Measurements from ENCODE around the gene CCDC40. TPM values are rescaled to one million over a fixed set of nuclear protein-coding genes. Genes with fewer than 3 reads are reported as not detected.
A peak's percentile ranks its signal among the peaks of the same experiment; 100 is the strongest.

The CCDC40 gene
- total and polyA plus RNA-seq, 9 of the 15 experiments (the other 6 are each of a cell fraction or from before 2014, with no cell fraction given), result 0.07 to 0.33 TPM; not detected in 7

GRCh38 chr17:80006811-80007752 lies 29.4 kb upstream of the CCDC40 start:
- Histone ChIP-seq H3K27ac (ENCODE audit: extremely low read depth, low read depth, low read length) (no peak overlapping the region), H3K27me3 (ENCODE audit: control insufficient read depth in 2 of 2, insufficient read depth in 2 of 2, low read length in 2 of 2) (peaks cover 35 to 86% of the 10 kb centered on the region in 2 experiments), H2AFZ (ENCODE audit: low read depth, low read length) (no peak overlapping the region), H3K9ac (ENCODE audit: insufficient read depth in 1 of 2, low read depth in 2 of 2, low read length in 2 of 2) (no peak overlapping the region), H3K4me2 (ENCODE audit: insufficient read depth, low read length) (no peak overlapping the region), H3K36me3 (ENCODE audit: control insufficient read depth, insufficient read depth, low read length) (no peaks in the 10 kb centered on the region), H3K9me3 (replicated peaks; ENCODE audit: control insufficient read depth, insufficient read depth, low read depth, low read length) (no peaks in the 10 kb centered on the region), H4K20me1 (replicated peaks; ENCODE audit: control insufficient read depth, insufficient read depth, low read length) (peaks cover 12% of the 10 kb centered on the region), H3K4me1 (replicated peaks in 1 of 2; ENCODE audit: control insufficient read depth in 2 of 2, insufficient read depth in 2 of 2, low read length in 2 of 2) (peaks cover 0 to 45% of the 10 kb centered on the region in 2 experiments; a peak in 2 of 5 replicates), H3K79me2 (ENCODE audit: control insufficient read depth, insufficient read depth, low read length) (no peaks in the 10 kb centered on the region), H3K9me1 (ENCODE audit: control insufficient read depth, insufficient read depth, low read length) (no peaks in the 10 kb centered on the region), H3K4me3 (no peak overlapping the region)
- POLR2A ChIA-PET, result interaction anchor here (1.2 kb wide), 1 partner anchor 9 kb away, joined by 3 read pairs; no protein-coding TSS in a partner anchor
- in situ Hi-C loops (cut with MboI) (no loop called here), intact Hi-C loops (cut with micrococcal nuclease) (loop anchor here (5.0 kb wide), 1 partner anchor 120 kb away; no protein-coding TSS in a partner anchor)
- no TSS peak for BruUV-seq (replicated peaks)
- WGBS (ENCODE audit: insufficient coverage, low coverage, missing lambda C conversion rate), result 3% methylated on average over 27 of the region's 30 CpGs
- ATAC-seq (0 out of 3 replicates have a peak, but pooled peaks have one; percentile 16), FAIRE-seq (no peak), DNase-seq (ENCODE audit: extremely low read depth in 1 of 4, low spot score in 3 of 4) (no peak)
- no peak for TF ChIP-seq ZNF584 (CRISPR knock-in tag; IDR thresholded peaks at IDR 0.05; ENCODE audit: low read depth)
- TF ChIP-seq NFATC3 (IDR thresholded peaks at IDR 0.05), result 0 out of 2 replicates have a peak, but pooled peaks have one; percentile 71
- CTCF ChIA-PET (ENCODE audit: low intra/inter-chr PET ratio), result interaction anchor here (0.6 to 0.7 kb wide), 4 partner anchors 22 to 116 kb away, joined by 3 to 4 read pairs (median 3); no protein-coding TSS in a partner anchor

GRCh38 chr17:80007939-80008338 lies 28.5 kb upstream of the CCDC40 start:
- BruUV-seq (replicated peaks), result no TSS peak
- no peak overlapping the region for H3K27ac ChIP-seq (ENCODE audit: extremely low read depth, low read depth, low read length)
- no peaks in the 10 kb centered on the region for H3K9me1 ChIP-seq (ENCODE audit: control insufficient read depth, insufficient read depth, low read length)
- peaks cover 27 to 86% of the 10 kb centered on the region in 2 experiments for H3K27me3 ChIP-seq (ENCODE audit: control insufficient read depth in 2 of 2, insufficient read depth in 2 of 2, low read length in 2 of 2)
- H4K20me1 ChIP-seq (replicated peaks; ENCODE audit: control insufficient read depth, insufficient read depth, low read length), result peaks cover 7% of the 10 kb centered on the region
- FAIRE-seq (no peak), ATAC-seq (no peak), DNase-seq (ENCODE audit: extremely low read depth in 1 of 4, low spot score in 3 of 4) (no peak)
- no peak overlapping the region for H3K9ac ChIP-seq (ENCODE audit: insufficient read depth in 1 of 2, low read depth in 2 of 2, low read length in 2 of 2)
- intact Hi-C loops (cut with micrococcal nuclease), result loop anchor here (5.0 kb wide), 1 partner anchor 119 kb away; no protein-coding TSS in a partner anchor
- CTCF ChIA-PET (ENCODE audit: low intra/inter-chr PET ratio), result interaction anchor here (0.6 kb wide), 1 partner anchor 21 kb away, joined by 4 read pairs; no protein-coding TSS in a partner anchor
- no peak overlapping the region for H3K4me3 ChIP-seq
- H3K4me1 ChIP-seq (replicated peaks in 1 of 2; ENCODE audit: control insufficient read depth in 2 of 2, insufficient read depth in 2 of 2, low read length in 2 of 2), result peaks cover 0 to 41% of the 10 kb centered on the region in 2 experiments; a peak in 2 of 5 replicates
- H3K4me2 ChIP-seq (ENCODE audit: insufficient read depth, low read length), result no peak overlapping the region
- H2AFZ ChIP-seq (ENCODE audit: low read depth, low read length), result no peak overlapping the region
- 11% methylated on average over 10 of the region's 10 CpGs for WGBS (ENCODE audit: insufficient coverage, low coverage, missing lambda C conversion rate)
- in situ Hi-C loops (cut with MboI), result no loop called here
- POLR2A ChIA-PET, result interaction anchor here (0.6 kb wide), 1 partner anchor 624 kb away, joined by 3 read pairs; no protein-coding TSS in a partner anchor
- no peaks in the 10 kb centered on the region for H3K79me2 ChIP-seq (ENCODE audit: control insufficient read depth, insufficient read depth, low read length)
- no peaks in the 10 kb centered on the region for H3K9me3 ChIP-seq (replicated peaks; ENCODE audit: control insufficient read depth, insufficient read depth, low read depth, low read length)
- H3K36me3 ChIP-seq (ENCODE audit: control insufficient read depth, insufficient read depth, low read length), result no peaks in the 10 kb centered on the region
- no peak for TF ChIP-seq TAF7 (tag; IDR thresholded peaks at IDR 0.05)
- no peak for TF ChIP-seq ETV1 (tag; conservative IDR thresholded peaks at IDR 0.05; ENCODE audit: low read depth)
- TF ChIP-seq XRCC3 (IDR thresholded peaks at IDR 0.05), result no peak
- TF ChIP-seq FOS (IDR thresholded peaks at IDR 0.05; ENCODE audit: extremely low read depth, insufficient read length), result no peak
- TF ChIP-seq, protein P1, sequence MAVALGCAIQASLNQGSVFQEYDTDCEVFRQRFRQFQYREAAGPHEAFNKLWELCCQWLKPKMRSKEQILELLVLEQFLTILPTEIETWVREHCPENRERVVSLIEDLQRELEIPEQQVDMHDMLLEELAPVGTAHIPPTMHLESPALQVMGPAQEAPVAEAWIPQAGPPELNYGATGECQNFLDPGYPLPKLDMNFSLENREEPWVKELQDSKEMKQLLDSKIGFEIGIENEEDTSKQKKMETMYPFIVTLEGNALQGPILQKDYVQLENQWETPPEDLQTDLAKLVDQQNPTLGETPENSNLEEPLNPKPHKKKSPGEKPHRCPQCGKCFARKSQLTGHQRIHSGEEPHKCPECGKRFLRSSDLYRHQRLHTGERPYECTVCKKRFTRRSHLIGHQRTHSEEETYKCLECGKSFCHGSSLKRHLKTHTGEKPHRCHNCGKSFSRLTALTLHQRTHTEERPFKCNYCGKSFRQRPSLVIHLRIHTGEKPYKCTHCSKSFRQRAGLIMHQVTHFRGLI (CRISPR knock-in tag; IDR thresholded peaks at IDR 0.05), result no peak

Measured in K562 (cell line).